NB4 (cell line): Measurements from ENCODE around the gene FANCD2.
"Not testable (repeated sequence)": the region's sequence is repeated elsewhere in the genome, so short reads cannot be mapped to it uniquely, and the experiment has no call there.

Experiments
- DNase-seq: peaks from one replicate; pipeline ENCODE4 v3.0.0; 2010; ENCODE audit warnings: low read depth
- H3K4me3 ChIP-seq: one replicate; pipeline ENCODE4 v1.5.1; 2011; ENCODE audit warnings: mild to moderate bottlenecking, low read depth, low read length, moderate library complexity
- CTCF ChIP-seq: IDR thresholded peaks from one replicate; pipeline ENCODE4 v1.5.1; 2012; ENCODE audit warnings: low read depth, low read length
- MYC ChIP-seq: IDR thresholded peaks from 2 replicates; pipeline ENCODE4 v1.6.1; 2011; ENCODE audit warnings: low read depth, low read length
- POLR2A ChIP-seq: IDR thresholded peaks from 2 replicates; pipeline ENCODE4 v1.6.1; 2011; ENCODE audit warnings: mild to moderate bottlenecking; ENCODE audit not compliant: insufficient read length; ENCODE audit errors: extremely low read depth
- TF ChIP-seq, protein P1 (sequence below): IDR thresholded peaks from 2 replicates; pipeline ENCODE4 v1.6.1; 2011; ENCODE audit warnings: low read depth, low read length

Gene FANCD2

DNA sequence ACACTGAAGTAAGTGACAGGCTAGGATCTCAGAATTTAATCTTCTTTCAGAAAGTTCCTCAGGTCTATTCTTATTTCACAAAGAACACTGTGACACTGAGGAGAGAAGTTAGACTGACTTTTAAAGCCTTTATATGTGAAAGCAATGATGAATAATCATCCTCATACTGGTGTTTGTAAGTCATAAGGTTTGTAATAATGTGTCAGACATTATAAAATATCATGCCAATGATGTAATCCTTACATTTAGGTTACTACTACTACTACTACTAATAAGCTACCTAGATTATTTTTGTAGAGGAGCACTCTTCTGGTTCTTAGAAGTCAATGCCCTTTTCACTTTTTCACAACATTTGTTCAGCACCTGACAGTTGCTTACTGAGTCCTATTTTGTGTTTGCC lies 48.4 kb downstream of the FANCD2 start:
- TF ChIP-seq, protein P1, sequence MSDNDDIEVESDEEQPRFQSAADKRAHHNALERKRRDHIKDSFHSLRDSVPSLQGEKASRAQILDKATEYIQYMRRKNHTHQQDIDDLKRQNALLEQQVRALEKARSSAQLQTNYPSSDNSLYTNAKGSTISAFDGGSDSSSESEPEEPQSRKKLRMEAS: no peak
- no peak for TF ChIP-seq CTCF
- no peak for TF ChIP-seq POLR2A
- TF ChIP-seq MYC: no peak
- no peak overlapping the region for H3K4me3 ChIP-seq
- DNase-seq: no peak

DNA sequence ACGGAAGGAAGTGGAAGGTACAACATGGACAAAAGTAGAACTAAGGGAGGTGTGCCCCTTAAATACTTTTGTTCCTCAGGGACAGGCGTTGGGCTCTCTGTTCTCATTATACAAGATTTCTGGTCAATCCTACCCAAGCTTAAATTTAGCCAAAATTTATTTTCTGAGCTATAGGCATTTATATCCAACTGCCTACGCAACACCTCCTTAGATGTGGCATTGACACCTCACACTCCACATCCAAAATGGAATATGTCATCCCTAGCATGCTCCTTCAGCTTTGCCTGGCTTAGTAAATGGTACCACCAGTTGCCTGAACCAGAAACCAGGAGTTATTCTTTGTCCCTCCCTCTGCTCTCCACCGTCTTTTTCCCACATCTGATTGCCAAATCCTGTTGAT lies 55.6 kb downstream of the FANCD2 start:
- no peak for TF ChIP-seq MYC
- TF ChIP-seq, protein P1: no peak
- TF ChIP-seq POLR2A: no peak
- no peak for TF ChIP-seq CTCF
- H3K4me3 ChIP-seq: no peak overlapping the region
- DNase-seq: no peak

GRCh38 chr3:10085738-10086137 lies 59.5 kb downstream of the FANCD2 start:
- DNase-seq: no peak
- no peak for TF ChIP-seq MYC
- no peak for TF ChIP-seq POLR2A
- TF ChIP-seq, protein P1: no peak
- TF ChIP-seq CTCF: no peak
- H3K4me3 ChIP-seq: no peak overlapping the region

GRCh38 chr3:10088256-10088655 lies 62.0 kb downstream of the FANCD2 start:
- no peak for TF ChIP-seq POLR2A
- no peak overlapping the region for H3K4me3 ChIP-seq
- DNase-seq: no peak

DNA sequence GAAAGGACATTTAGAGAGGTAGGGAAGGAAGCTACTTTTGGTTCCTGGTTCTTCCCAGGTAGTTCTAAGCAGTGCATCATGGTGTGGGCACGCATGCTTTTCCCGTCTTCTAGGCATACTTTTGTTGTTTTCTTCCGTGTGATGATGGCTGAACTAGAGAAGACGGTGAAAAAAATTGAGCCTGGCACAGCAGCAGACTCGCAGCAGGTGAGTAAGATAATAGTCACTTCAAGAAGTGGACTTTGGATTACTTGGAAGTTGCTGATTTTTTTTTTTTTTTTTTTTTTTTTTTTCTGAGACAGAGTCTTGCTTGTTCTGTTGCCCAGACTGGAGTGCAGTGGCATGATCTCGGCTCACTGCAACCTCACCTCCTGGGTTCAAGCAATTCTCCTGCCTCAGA lies 63.9 kb downstream of the FANCD2 start:
- no peak for DNase-seq
- no peak overlapping the region for H3K4me3 ChIP-seq
- no peak for TF ChIP-seq CTCF
- no peak for TF ChIP-seq MYC
- TF ChIP-seq POLR2A: no peak
- TF ChIP-seq, protein P1: no peak

DNA sequence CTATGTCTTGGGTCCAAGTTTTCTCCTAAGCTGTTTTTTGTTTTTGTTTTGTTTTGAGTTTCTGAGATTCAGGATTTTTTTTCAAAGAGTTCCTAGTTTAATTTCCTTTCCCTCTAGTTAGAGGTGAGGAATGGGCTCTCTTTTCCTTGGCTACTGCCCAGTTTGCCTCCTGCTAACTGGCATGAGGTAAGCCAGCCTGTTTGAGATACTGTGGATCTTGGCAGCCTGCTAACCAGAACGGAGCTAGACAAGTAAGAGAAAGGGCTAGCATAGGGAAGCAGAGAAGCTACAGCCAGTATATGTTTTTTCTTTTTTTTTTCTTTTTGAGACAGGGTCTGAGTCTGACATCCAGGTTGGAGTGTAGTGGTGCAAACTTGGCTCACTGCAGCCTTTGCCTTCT lies 64.5 kb downstream of the FANCD2 start:
- DNase-seq, H3K4me3 ChIP-seq: not testable (repeated sequence)

DNA sequence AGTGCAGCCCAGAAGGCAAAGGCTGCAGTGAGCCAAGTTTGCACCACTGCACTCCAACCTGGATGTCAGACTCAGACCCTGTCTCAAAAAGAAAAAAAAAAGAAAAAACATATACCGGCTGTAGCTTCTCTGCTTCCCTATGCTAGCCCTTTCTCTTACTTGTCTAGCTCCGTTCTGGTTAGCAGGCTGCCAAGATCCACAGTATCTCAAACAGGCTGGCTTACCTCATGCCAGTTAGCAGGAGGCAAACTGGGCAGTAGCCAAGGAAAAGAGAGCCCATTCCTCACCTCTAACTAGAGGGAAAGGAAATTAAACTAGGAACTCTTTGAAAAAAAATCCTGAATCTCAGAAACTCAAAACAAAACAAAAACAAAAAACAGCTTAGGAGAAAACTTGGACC lies 65.2 kb downstream of the FANCD2 start:
- not testable (repeated sequence) for H3K4me3 ChIP-seq, DNase-seq

DNA sequence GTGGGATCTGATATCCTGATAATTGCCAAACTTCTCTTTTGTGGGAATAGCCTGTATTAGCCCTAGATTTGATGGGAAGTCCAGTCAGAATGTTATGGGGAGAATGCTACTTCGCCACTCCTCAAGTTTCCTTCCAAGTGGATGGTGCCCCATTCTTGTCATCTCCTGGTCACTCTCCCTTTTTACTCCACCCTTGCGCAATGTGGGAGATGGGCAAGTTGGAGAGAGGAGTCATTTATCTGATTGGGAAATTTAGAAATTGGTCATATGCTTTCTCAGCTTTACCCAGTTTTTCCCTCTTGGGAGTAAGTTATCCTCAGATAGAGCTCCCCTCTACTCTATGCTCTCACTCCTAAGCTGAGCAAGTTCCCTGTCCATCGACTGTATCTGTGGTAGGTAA lies 67.4 kb downstream of the FANCD2 start:
- DNase-seq: no peak
- TF ChIP-seq, protein P1: no peak
- no peak for TF ChIP-seq CTCF
- no peak for TF ChIP-seq POLR2A
- no peak for TF ChIP-seq MYC

More for the DNA sequence above, 67.4 kb downstream of the FANCD2 start:
- H3K4me3 ChIP-seq: no peak overlapping the region
